ENCODE results near the gene KCNG4.

- no peak for TF ChIP-seq CTCF (IDR thresholded peaks at IDR 0.05)
- TF ChIP-seq POLR2AphosphoS5 (IDR thresholded peaks at IDR 0.05; ENCODE audit: low read depth, low read length), result no peak
- no peak for TF ChIP-seq SIN3A (IDR thresholded peaks at IDR 0.05; ENCODE audit: borderline replicate concordance, insufficient read depth, low read depth, low read length)
- TF ChIP-seq, protein P1, sequence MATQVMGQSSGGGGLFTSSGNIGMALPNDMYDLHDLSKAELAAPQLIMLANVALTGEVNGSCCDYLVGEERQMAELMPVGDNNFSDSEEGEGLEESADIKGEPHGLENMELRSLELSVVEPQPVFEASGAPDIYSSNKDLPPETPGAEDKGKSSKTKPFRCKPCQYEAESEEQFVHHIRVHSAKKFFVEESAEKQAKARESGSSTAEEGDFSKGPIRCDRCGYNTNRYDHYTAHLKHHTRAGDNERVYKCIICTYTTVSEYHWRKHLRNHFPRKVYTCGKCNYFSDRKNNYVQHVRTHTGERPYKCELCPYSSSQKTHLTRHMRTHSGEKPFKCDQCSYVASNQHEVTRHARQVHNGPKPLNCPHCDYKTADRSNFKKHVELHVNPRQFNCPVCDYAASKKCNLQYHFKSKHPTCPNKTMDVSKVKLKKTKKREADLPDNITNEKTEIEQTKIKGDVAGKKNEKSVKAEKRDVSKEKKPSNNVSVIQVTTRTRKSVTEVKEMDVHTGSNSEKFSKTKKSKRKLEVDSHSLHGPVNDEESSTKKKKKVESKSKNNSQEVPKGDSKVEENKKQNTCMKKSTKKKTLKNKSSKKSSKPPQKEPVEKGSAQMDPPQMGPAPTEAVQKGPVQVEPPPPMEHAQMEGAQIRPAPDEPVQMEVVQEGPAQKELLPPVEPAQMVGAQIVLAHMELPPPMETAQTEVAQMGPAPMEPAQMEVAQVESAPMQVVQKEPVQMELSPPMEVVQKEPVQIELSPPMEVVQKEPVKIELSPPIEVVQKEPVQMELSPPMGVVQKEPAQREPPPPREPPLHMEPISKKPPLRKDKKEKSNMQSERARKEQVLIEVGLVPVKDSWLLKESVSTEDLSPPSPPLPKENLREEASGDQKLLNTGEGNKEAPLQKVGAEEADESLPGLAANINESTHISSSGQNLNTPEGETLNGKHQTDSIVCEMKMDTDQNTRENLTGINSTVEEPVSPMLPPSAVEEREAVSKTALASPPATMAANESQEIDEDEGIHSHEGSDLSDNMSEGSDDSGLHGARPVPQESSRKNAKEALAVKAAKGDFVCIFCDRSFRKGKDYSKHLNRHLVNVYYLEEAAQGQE (IDR thresholded peaks at IDR 0.05; ENCODE audit: insufficient read depth in 1 of 2, low read depth in 2 of 2, low read length in 1 of 2), result no peak
These were observed 30.7 kb upstream of the KCNG4 start for GRCh38 chr16:84270531-84270930.
